Left renal pelvis (tissue), 4 donors: ENCODE measurements around the gene MS4A15. TPM values are rescaled to one million over a fixed set of nuclear protein-coding genes. Genes with fewer than 3 reads are reported as not detected.
"Not testable (repeated sequence)": the region's sequence is repeated elsewhere in the genome, so short reads cannot be mapped to it uniquely, and the experiment has no call there.

Source experiments
- DNase-seq, 4 donors: peaks; one replicate each; pipeline ENCODE4 v3.0.0-alpha.2; 2013; ENCODE audit warnings: low read depth in 4 of 4, low spot score in 3 of 4
- polyA plus RNA-seq, 4 donors: library from polyadenylated mRNA; unstranded; fragments of 120-200 nt; gene quantifications; one replicate each; pipeline ENCODE4 v1.2.1, GENCODE V29; 2013; ENCODE audit not compliant: insufficient read length in 4 of 4

Gene MS4A15
- polyA plus RNA-seq, 4 donors: not detected

GRCh38 chr11:60797846-60798630 is 41.4 kb downstream of the MS4A15 start:
- no peak for DNase-seq

- DNase-seq: no peak
Observed at GRCh38 chr11:60798631-60799030, 42.0 kb downstream of the MS4A15 start.

- DNase-seq: no peak
Observed at GRCh38 chr11:60801194-60801593, 44.5 kb downstream of the MS4A15 start.

- DNase-seq: no peak
Observed at GRCh38 chr11:60803273-60803936, 46.7 kb downstream of the MS4A15 start.

- DNase-seq: no peak
Observed at GRCh38 chr11:60809249-60809648, 52.6 kb downstream of the MS4A15 start.

GRCh38 chr11:60809691-60810090 is 53.0 kb downstream of the MS4A15 start:
- DNase-seq: no peak

- no peak for DNase-seq
Observed at GRCh38 chr11:60810151-60810550, 53.5 kb downstream of the MS4A15 start.

- DNase-seq: no peak
Observed at GRCh38 chr11:60810569-60810968, 53.9 kb downstream of the MS4A15 start.

- DNase-seq: no peak
Observed at GRCh38 chr11:60813324-60813723, 56.7 kb downstream of the MS4A15 start.

- DNase-seq: no peak
Observed at GRCh38 chr11:60814112-60814511, 57.4 kb downstream of the MS4A15 start.

GRCh38 chr11:60816590-60817157 is 60.0 kb downstream of the MS4A15 start:
- no peak for DNase-seq

- no peak for DNase-seq
Observed at GRCh38 chr11:60818057-60818456, 61.4 kb downstream of the MS4A15 start.

- no peak for DNase-seq
Observed at GRCh38 chr11:60821827-60822599, 65.3 kb downstream of the MS4A15 start.

- not testable (repeated sequence) for DNase-seq
Observed at GRCh38 chr11:60823745-60824306, 67.2 kb downstream of the MS4A15 start.

- DNase-seq: no peak
Observed at GRCh38 chr11:60825118-60825517, 68.5 kb downstream of the MS4A15 start.

GRCh38 chr11:60825790-60826189 is 69.1 kb downstream of the MS4A15 start:
- DNase-seq: no peak

Other genes with a start within 250 kb of the MS4A15 start
- gene MS4A13, start 241.5 kb upstream of the MS4A15 start, polyA plus RNA-seq: not detected
- not detected for gene MS4A8, start 57.3 kb upstream of the MS4A15 start, polyA plus RNA-seq
- gene MS4A18, start 32.1 kb upstream of the MS4A15 start, polyA plus RNA-seq: not detected
- under 1 TPM in 2 of 4 donors, not detected in 2; 0.13 to 0.31 TPM for gene MS4A10, start 28.5 kb downstream of the MS4A15 start, polyA plus RNA-seq
- 10 to 100 TPM; 13.1 to 23.7 (median 18.5) TPM for gene CCDC86, start 85.2 kb downstream of the MS4A15 start, polyA plus RNA-seq
- under 1 TPM; 0.14 to 0.74 (median 0.27) TPM for gene PTGDR2, start 99.1 kb downstream of the MS4A15 start, polyA plus RNA-seq
- under 1 TPM in 1 of 4 donors, not detected in 3; 0.22 TPM for gene ZP1, start 110.7 kb downstream of the MS4A15 start, polyA plus RNA-seq
- 100 to 1,000 TPM in 3 of 4 donors, 10 to 100 TPM in 1; 89.2 to 130 (median 118) TPM for gene PRPF19, start 149.7 kb downstream of the MS4A15 start, polyA plus RNA-seq
- 100 to 1,000 TPM in 1 of 4 donors, 10 to 100 TPM in 3; 88.8 to 116 (median 91.3) TPM for gene TMEM109, start 157.3 kb downstream of the MS4A15 start, polyA plus RNA-seq
- gene TMEM132A, start 167.6 kb downstream of the MS4A15 start, polyA plus RNA-seq: 100 to 1,000 TPM in 1 of 4 donors, 10 to 100 TPM in 3; 56.2 to 107 (median 63.1) TPM
- 10 to 100 TPM; 18.9 to 30.1 (median 23.8) TPM for gene SLC15A3, start 195.3 kb downstream of the MS4A15 start, polyA plus RNA-seq
- gene CD6, start 214.8 kb downstream of the MS4A15 start, polyA plus RNA-seq: 1 to 10 TPM in 3 of 4 donors, under 1 TPM in 1; 0.50 to 1.6 (median 1.6) TPM